Measurements from ENCODE around the gene HOXA9.

The HOXA9 gene

DNA sequence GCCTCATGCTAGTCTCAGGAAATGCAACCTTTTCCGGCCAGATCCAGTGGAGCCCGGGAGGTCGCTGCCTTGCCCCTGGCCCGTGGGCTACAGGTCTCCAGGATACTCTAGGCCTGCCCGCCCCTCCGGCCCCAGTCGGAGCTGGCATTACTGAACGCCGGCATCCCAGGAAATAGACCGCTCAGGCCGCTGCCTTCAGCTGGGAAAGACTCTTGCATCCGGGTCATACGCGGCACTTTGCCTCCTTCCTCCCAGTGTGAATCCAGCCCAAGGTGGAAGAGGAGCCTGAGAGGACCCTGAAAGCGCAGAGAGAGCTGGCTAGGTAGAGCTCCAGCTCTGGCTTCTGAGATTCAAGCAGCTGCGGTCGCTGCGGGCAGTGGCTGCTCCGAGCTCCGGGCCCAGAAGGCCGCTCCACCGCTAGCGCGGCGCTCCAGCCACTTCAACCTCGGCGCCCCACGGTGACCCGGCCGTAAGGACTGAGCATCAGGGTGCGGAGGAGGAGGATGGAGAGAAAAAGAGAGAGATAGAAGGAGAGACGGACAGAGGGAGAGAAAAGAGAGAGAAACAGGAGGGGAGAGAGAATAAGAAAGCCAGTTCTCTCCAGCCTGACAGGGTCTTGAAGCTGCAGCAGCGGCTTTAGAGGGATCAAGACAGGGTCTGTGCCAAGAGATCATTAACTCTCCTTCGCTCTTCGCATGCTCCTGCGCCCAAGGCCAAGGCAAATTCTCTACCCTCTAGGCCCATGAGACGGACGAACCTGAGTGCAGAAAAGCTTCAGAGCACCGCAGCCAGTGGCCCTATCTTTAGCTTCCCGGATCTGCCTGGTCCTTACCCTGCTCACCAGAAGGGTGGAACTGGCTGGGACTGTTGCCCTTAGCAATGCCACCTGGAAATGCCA is 10.5 kb upstream of the HOXA9 start:
- DNase-seq, result no peak

GRCh38 chr7:27174874-27175625 is 9.7 kb upstream of the HOXA9 start:
- DNase-seq, result no peak

- peak; percentile 47 for DNase-seq
These were observed 8.9 kb upstream of the HOXA9 start, which contains the start of gene HOXA10 for GRCh38 chr7:27173956-27174873. HOXA10 (minus strand) TSS chr7:27174320; CDS start chr7:27174306, 14 bp downstream.

GRCh38 chr7:27173511-27173955 is 8.2 kb upstream of the HOXA9 start:
- DNase-seq, result no peak

DNA sequence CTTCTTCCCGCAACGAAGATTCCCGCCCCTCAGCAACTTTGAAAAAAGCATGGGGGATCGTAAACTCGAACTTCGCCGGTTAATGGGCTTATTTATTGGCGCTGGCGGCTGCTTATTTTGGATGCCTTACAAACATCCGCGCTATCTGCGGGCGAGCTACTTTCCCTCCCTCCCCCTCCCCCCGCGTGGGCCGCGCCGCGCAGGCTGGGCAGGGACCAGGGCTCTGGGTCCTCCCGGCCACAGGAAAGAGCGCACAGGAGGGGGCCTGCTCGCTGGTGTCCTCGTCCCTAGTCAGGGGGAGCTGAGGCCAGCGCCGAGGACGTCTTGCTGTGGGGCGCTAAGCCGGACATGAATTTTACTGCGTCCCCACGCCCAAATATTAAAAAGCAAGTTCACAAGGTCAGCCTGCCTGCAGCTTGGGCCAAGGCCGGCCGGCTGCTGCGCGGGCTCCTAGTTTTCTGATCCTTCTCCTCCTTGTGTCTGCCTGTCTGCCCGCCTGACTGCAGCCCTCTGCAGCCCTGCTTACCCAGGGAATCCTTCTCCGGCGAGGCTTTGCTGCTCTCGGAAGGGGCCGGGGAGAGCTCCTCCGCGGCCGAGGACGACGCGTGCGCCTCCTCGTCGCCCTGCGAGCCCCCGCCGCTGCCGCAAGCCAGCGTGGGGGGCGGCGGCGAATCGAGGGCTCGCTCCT is 7.6 kb upstream of the HOXA9 start:
- peak; percentile 34 for DNase-seq

GRCh38 chr7:27172315-27172774 is 7.0 kb upstream of the HOXA9 start:
- DNase-seq, result no peak

- no peak for DNase-seq
These were observed 6.4 kb upstream of the HOXA9 start for GRCh38 chr7:27171637-27172314.

- DNase-seq, result no peak
These were observed 5.9 kb upstream of the HOXA9 start for GRCh38 chr7:27171325-27171636.

GRCh38 chr7:27170426-27171324 is 5.3 kb upstream of the HOXA9 start:
- DNase-seq, result no peak

- peak; percentile 51 for DNase-seq
These were observed 4.5 kb upstream of the HOXA9 start for GRCh38 chr7:27169658-27170425.

GRCh38 chr7:27168265-27168947 is 3.1 kb upstream of the HOXA9 start:
- DNase-seq, result no peak

GRCh38 chr7:27167916-27168264 is 2.6 kb upstream of the HOXA9 start:
- no peak for DNase-seq

DNA sequence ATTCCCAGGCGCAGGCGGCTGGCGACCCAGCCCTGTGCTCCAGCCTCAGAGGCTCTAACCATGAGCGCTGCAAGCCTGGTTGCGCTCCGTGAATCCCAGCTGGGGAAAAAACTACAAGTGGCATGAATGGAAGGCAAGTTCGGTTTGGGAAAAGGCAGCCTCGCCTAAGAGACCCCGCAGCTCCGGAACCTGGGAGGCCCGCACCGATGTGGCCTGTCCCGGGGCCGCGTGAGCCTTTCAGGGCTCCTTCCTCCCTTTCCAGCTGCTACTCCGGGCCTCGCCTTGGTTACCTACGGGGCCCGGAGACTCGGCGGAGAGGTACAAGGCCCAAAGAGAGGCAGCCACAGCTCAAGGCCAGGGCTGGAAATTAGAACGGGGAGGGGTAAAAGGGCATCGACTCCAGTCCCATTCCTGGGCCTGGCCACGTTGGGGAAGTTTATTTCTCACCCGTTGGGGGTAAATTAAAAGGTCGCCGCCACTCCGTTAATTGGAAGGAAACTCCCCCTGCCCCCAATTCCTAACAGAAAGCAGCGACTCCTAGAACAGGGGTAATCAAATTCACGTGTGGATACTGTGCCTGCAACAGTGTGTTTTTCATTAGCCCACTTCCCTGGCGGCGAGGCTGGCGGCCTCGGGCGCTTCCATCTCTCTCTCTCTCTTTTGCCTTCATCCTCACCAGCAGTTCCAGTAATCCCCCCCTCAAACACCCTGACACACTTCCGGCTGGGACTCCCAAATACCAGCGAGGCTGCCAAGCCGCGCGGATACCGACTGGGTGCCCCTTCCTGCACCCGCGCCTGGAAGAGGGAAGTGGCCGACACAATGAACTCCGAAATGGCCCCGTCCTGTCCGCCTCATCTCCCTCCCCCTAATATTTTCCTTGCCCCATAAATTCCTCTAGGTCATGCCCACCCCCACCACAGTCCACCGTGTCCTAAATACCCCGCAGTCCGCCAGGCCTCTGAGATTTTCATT is 1.5 kb upstream of the HOXA9 start:
- DNase-seq, result no peak

DNA sequence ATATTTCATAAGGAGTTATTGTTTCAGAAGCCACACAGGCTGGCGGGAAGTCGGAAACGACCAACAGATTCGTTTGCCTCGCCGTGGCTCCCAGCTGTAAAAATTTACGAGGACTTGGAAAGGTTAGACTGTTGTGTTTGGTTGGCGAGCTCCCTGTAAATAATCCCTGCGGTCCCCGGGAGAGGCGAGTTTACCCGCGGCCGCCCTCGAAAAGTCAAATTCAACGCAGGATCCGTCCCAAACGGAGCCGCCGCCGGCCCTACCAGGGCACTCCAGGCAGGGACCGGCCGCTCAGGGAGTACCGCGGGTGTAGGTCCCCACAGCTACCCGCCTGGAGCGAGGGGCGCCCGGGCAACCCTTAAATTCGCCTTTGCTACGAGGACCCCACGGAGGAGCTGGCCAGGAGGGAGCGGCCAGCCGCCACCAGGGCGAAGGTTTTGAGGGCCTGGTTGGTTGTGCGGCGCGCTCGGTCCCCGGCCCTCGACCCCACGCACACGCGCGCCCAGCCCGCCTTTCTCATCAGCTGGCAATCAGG is 726 bp upstream of the HOXA9 start:
- DNase-seq, result no peak

GRCh38 chr7:27164367-27165088 is 809 bp downstream of the HOXA9 start:
- DNase-seq, result no peak

DNA sequence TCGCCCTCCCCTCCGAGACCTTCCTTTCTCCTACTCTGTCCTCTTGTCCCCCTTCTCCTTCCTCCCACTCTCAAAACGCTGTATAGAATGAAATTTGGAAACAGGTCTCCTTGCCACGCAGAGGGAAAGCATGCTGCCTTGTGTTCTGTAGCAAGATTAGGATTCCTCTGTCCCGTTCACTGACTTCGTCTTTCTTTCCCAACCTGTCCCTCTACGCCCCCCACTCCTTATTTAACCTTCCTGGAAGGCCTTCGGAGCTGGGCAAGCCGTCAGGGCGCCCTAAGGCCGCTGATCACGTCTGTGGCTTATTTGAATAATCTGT is 1.3 kb downstream of the HOXA9 start:
- no peak for DNase-seq
